ENCODE results near the gene FAM227B.
"Not testable (repeated sequence)": the region's sequence is repeated elsewhere in the genome, so short reads cannot be mapped to it uniquely, and the experiment has no call there.

FAM227B gene

GRCh38 chr15:49490966-49491365 lies 129.7 kb downstream of the FAM227B start:
- no peak for DNase-seq

GRCh38 chr15:49485401-49485800 lies 135.2 kb downstream of the FAM227B start:
- peak; percentile 45 for DNase-seq

GRCh38 chr15:49478982-49479381 lies 141.6 kb downstream of the FAM227B start:
- not testable (repeated sequence) for DNase-seq

GRCh38 chr15:49478021-49478420 lies 142.6 kb downstream of the FAM227B start:
- not testable (repeated sequence) for DNase-seq

GRCh38 chr15:49473031-49473430 lies 147.6 kb downstream of the FAM227B start:
- peak; percentile 44 for DNase-seq

- DNase-seq: no peak
Measured at GRCh38 chr15:49472338-49472737, 148.3 kb downstream of the FAM227B start.

- DNase-seq: no peak
Measured at GRCh38 chr15:49471733-49472132, 148.9 kb downstream of the FAM227B start.

GRCh38 chr15:49471248-49471647 lies 149.4 kb downstream of the FAM227B start:
- DNase-seq: not testable (repeated sequence)

- DNase-seq: peak; percentile 54
Measured at GRCh38 chr15:49468481-49468839, 152.2 kb downstream of the FAM227B start.

- no peak for DNase-seq
Measured at GRCh38 chr15:49467746-49468480, 152.7 kb downstream of the FAM227B start.

- no peak for DNase-seq
Measured at GRCh38 chr15:49466119-49466518, 154.5 kb downstream of the FAM227B start.

GRCh38 chr15:49464522-49464921 lies 156.1 kb downstream of the FAM227B start:
- no peak for DNase-seq

GRCh38 chr15:49462232-49462844 lies 158.3 kb downstream of the FAM227B start:
- no peak for DNase-seq

- DNase-seq: no peak
Measured at GRCh38 chr15:49460411-49460941, 160.1 kb downstream of the FAM227B start.

GRCh38 chr15:49458145-49458544 lies 162.5 kb downstream of the FAM227B start:
- peak; percentile 25 for DNase-seq

GRCh38 chr15:49456166-49456565 lies 164.5 kb downstream of the FAM227B start:
- no peak for DNase-seq

GRCh38 chr15:49452595-49452994 lies 168.0 kb downstream of the FAM227B start:
- no peak for DNase-seq

GRCh38 chr15:49441816-49442215 lies 178.8 kb downstream of the FAM227B start:
- DNase-seq: no peak

GRCh38 chr15:49441356-49441755 lies 179.3 kb downstream of the FAM227B start:
- DNase-seq: no peak

- DNase-seq: no peak
Measured at GRCh38 chr15:49439678-49440395, 180.8 kb downstream of the FAM227B start.

- no peak for DNase-seq
Measured at GRCh38 chr15:49438962-49439631, 181.5 kb downstream of the FAM227B start.

- DNase-seq: no peak
Measured at GRCh38 chr15:49436751-49437150, 183.9 kb downstream of the FAM227B start.

GRCh38 chr15:49435174-49435573 lies 185.4 kb downstream of the FAM227B start:
- DNase-seq: peak; percentile 28

Data from EL (cell line).